Measurements from ENCODE around the gene PAK4. TPM values are rescaled to one million over a fixed set of nuclear protein-coding genes. Genes with fewer than 3 reads are reported as not detected.
A peak's percentile ranks its signal among the peaks of the same experiment; 100 is the strongest.

The PAK4 gene
- total and polyA plus RNA-seq, 2 of the 13 experiments (the other 11 are each of a cell fraction or from before 2014, with no cell fraction given) = 9.5 to 17.8 TPM

DNA sequence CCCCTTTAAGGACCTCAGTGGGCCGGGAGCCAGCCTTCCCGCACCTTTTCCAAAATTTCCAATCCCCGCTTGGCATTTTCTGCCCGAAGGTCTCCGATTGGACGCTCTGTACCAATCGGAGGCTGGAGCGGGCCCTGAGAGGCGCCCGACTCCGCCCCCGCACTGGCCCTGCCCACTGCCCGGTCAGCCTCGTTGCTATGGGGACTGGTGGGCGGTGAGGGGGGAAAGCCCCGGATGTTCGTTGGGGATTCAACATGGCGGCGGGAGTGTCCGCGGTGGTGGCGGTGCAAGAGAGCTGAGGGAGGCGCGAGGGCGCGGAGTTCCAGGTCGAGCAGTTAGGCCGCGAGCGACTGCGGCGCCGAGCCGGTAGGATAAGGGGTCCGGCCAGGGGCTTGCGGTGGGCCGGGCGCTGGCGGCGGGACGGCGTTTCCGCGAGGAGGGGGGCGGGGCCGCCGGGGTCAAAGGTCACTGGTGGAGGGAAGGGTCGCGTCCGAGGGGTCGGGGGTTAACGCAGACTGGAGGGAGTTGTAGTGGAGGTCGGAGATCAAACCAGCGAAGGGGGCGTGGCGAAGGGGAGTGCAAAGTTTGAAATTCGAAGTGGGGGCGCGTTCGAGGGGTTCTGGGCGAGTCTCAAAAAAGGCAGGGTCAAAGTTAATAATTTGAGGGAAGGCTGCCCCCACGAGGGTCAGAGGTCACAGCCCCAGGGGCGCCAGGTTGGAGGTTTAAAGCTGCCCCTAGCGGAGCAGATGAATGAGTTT is at the start of gene PAK4 (continued):
- TF ChIP-seq, protein P1, sequence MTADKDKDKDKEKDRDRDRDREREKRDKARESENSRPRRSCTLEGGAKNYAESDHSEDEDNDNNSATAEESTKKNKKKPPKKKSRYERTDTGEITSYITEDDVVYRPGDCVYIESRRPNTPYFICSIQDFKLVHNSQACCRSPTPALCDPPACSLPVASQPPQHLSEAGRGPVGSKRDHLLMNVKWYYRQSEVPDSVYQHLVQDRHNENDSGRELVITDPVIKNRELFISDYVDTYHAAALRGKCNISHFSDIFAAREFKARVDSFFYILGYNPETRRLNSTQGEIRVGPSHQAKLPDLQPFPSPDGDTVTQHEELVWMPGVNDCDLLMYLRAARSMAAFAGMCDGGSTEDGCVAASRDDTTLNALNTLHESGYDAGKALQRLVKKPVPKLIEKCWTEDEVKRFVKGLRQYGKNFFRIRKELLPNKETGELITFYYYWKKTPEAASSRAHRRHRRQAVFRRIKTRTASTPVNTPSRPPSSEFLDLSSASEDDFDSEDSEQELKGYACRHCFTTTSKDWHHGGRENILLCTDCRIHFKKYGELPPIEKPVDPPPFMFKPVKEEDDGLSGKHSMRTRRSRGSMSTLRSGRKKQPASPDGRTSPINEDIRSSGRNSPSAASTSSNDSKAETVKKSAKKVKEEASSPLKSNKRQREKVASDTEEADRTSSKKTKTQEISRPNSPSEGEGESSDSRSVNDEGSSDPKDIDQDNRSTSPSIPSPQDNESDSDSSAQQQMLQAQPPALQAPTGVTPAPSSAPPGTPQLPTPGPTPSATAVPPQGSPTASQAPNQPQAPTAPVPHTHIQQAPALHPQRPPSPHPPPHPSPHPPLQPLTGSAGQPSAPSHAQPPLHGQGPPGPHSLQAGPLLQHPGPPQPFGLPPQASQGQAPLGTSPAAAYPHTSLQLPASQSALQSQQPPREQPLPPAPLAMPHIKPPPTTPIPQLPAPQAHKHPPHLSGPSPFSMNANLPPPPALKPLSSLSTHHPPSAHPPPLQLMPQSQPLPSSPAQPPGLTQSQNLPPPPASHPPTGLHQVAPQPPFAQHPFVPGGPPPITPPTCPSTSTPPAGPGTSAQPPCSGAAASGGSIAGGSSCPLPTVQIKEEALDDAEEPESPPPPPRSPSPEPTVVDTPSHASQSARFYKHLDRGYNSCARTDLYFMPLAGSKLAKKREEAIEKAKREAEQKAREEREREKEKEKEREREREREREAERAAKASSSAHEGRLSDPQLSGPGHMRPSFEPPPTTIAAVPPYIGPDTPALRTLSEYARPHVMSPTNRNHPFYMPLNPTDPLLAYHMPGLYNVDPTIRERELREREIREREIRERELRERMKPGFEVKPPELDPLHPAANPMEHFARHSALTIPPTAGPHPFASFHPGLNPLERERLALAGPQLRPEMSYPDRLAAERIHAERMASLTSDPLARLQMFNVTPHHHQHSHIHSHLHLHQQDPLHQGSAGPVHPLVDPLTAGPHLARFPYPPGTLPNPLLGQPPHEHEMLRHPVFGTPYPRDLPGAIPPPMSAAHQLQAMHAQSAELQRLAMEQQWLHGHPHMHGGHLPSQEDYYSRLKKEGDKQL (CRISPR knock-in tag; IDR thresholded peaks at IDR 0.05; ENCODE audit: low read depth) = no peak
- TF ChIP-seq SKI (IDR thresholded peaks at IDR 0.05; ENCODE audit: partially characterized antibody) = no peak
- 0 out of 2 replicates have a peak, but pooled peaks have one; percentile 31 for TF ChIP-seq SATB2 (CRISPR knock-in tag; IDR thresholded peaks at IDR 0.05)
- peak; percentile 35 for TF ChIP-seq RARA (CRISPR knock-in tag; IDR thresholded peaks at IDR 0.05)
- 0 out of 2 replicates have a peak, but pooled peaks have one; percentile 7 for TF ChIP-seq LCORL (IDR thresholded peaks at IDR 0.05)
- TF ChIP-seq LCORL (CRISPR knock-in tag; IDR thresholded peaks at IDR 0.05) = peak; percentile 93
- TF ChIP-seq, protein P2, sequence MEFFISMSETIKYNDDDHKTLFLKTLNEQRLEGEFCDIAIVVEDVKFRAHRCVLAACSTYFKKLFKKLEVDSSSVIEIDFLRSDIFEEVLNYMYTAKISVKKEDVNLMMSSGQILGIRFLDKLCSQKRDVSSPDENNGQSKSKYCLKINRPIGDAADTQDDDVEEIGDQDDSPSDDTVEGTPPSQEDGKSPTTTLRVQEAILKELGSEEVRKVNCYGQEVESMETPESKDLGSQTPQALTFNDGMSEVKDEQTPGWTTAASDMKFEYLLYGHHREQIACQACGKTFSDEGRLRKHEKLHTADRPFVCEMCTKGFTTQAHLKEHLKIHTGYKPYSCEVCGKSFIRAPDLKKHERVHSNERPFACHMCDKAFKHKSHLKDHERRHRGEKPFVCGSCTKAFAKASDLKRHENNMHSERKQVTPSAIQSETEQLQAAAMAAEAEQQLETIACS (CRISPR knock-in tag; IDR thresholded peaks at IDR 0.05) = 0 out of 2 replicates have a peak, but pooled peaks have one; percentile 18
- TF ChIP-seq SOX6 (IDR thresholded peaks at IDR 0.05) = no peak
- peak; percentile 77; the same call in 1 of the 2 replicates for TF ChIP-seq SOX6 (CRISPR knock-in tag; IDR thresholded peaks at IDR 0.05)
- peak; percentile 80 for TF ChIP-seq AKAP8 (CRISPR knock-in tag; IDR thresholded peaks at IDR 0.05)
- 0 out of 2 replicates have a peak, but pooled peaks have one; percentile 67 for TF ChIP-seq ZNF83 (CRISPR knock-in tag; IDR thresholded peaks at IDR 0.05; ENCODE audit: borderline replicate concordance)
- TF ChIP-seq ZNF225 (CRISPR knock-in tag; IDR thresholded peaks at IDR 0.05) = peak; percentile 82; the same call in 1 of the 2 replicates
- TF ChIP-seq, protein P3, sequence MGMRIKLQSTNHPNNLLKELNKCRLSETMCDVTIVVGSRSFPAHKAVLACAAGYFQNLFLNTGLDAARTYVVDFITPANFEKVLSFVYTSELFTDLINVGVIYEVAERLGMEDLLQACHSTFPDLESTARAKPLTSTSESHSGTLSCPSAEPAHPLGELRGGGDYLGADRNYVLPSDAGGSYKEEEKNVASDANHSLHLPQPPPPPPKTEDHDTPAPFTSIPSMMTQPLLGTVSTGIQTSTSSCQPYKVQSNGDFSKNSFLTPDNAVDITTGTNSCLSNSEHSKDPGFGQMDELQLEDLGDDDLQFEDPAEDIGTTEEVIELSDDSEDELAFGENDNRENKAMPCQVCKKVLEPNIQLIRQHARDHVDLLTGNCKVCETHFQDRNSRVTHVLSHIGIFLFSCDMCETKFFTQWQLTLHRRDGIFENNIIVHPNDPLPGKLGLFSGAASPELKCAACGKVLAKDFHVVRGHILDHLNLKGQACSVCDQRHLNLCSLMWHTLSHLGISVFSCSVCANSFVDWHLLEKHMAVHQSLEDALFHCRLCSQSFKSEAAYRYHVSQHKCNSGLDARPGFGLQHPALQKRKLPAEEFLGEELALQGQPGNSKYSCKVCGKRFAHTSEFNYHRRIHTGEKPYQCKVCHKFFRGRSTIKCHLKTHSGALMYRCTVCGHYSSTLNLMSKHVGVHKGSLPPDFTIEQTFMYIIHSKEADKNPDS (CRISPR knock-in tag; IDR thresholded peaks at IDR 0.05) = 0 out of 2 replicates have a peak, but pooled peaks have one; percentile 32
- TF ChIP-seq MAF1 (CRISPR knock-in tag; IDR thresholded peaks at IDR 0.05; ENCODE audit: borderline replicate concordance) = 0 out of 2 replicates have a peak, but pooled peaks have one; percentile 42
- no peak for TF ChIP-seq ZSCAN20 (CRISPR knock-in tag; IDR thresholded peaks at IDR 0.05; ENCODE audit: borderline replicate concordance)
- TF ChIP-seq, protein P4, sequence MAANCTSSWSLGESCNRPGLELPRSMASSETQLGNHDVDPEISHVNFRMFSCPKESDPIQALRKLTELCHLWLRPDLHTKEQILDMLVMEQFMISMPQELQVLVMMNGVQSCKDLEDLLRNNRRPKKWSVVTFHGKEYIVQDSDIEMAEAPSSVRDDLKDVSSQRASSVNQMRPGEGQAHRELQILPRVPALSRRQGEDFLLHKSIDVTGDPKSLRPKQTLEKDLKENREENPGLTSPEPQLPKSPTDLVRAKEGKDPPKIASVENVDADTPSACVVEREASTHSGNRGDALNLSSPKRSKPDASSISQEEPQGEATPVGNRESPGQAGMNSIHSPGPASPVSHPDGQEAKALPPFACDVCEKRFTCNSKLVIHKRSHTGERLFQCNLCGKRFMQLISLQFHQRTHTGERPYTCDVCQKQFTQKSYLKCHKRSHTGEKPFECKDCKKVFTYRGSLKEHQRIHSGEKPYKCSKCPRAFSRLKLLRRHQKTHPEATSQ (CRISPR knock-in tag; IDR thresholded peaks at IDR 0.05; ENCODE audit: borderline replicate concordance) = no peak
- peak; percentile 87; the same call in 1 of the 2 replicates for TF ChIP-seq EEA1 (CRISPR knock-in tag; IDR thresholded peaks at IDR 0.05; ENCODE audit: borderline replicate concordance)
- 0 out of 2 replicates have a peak, but pooled peaks have one; percentile 19 for TF ChIP-seq NR1H2 (CRISPR knock-in tag; IDR thresholded peaks at IDR 0.05; ENCODE audit: borderline replicate concordance, low read depth)
- TF ChIP-seq RFX3 (CRISPR knock-in tag; IDR thresholded peaks at IDR 0.05) = peak; percentile 94

Data from HepG2 (cell line).